ENCODE results near the gene DOCK2.
"Not testable (repeated sequence)": the region's sequence is repeated elsewhere in the genome, so short reads cannot be mapped to it uniquely, and the experiment has no call there.

The DOCK2 gene

GRCh38 chr5:169817031-169817430 lies 180.0 kb downstream of the DOCK2 start:
- DNase-seq (ENCODE audit: low read depth), result no peak

GRCh38 chr5:169826618-169827017 lies 189.5 kb downstream of the DOCK2 start:
- DNase-seq (ENCODE audit: low read depth), result no peak

- DNase-seq (ENCODE audit: low read depth), result no peak
Observed at GRCh38 chr5:169827769-169828168, 190.7 kb downstream of the DOCK2 start.

- DNase-seq (ENCODE audit: low read depth), result no peak
Observed at GRCh38 chr5:169828385-169828784, 191.3 kb downstream of the DOCK2 start.

GRCh38 chr5:169831331-169831730 lies 194.3 kb downstream of the DOCK2 start:
- DNase-seq (ENCODE audit: low read depth), result no peak

GRCh38 chr5:169832304-169832703 lies 195.2 kb downstream of the DOCK2 start:
- no peak for DNase-seq (ENCODE audit: low read depth)

GRCh38 chr5:169832845-169833244 lies 195.8 kb downstream of the DOCK2 start:
- no peak for DNase-seq (ENCODE audit: low read depth)

GRCh38 chr5:169833681-169834292 lies 196.7 kb downstream of the DOCK2 start:
- DNase-seq (ENCODE audit: low read depth), result not testable (repeated sequence)

GRCh38 chr5:169834540-169834939 lies 197.5 kb downstream of the DOCK2 start:
- DNase-seq (ENCODE audit: low read depth), result not testable (repeated sequence)

GRCh38 chr5:169836835-169837536 lies 199.9 kb downstream of the DOCK2 start:
- no peak for DNase-seq (ENCODE audit: low read depth)

- no peak for DNase-seq (ENCODE audit: low read depth)
Observed at GRCh38 chr5:169837686-169838085, 200.6 kb downstream of the DOCK2 start.

- no peak for DNase-seq (ENCODE audit: low read depth)
Observed at GRCh38 chr5:169838688-169839087, 201.6 kb downstream of the DOCK2 start.

GRCh38 chr5:169840405-169840804 lies 203.3 kb downstream of the DOCK2 start:
- no peak for DNase-seq (ENCODE audit: low read depth)

GRCh38 chr5:169842699-169843098 lies 205.6 kb downstream of the DOCK2 start:
- DNase-seq (ENCODE audit: low read depth), result no peak

- DNase-seq (ENCODE audit: low read depth), result no peak
Observed at GRCh38 chr5:169847519-169847918, 210.4 kb downstream of the DOCK2 start.

GRCh38 chr5:169848271-169848670 lies 211.2 kb downstream of the DOCK2 start:
- DNase-seq (ENCODE audit: low read depth), result no peak

GRCh38 chr5:169848792-169849191 lies 211.7 kb downstream of the DOCK2 start:
- DNase-seq (ENCODE audit: low read depth), result no peak

GRCh38 chr5:169850409-169850808 lies 213.3 kb downstream of the DOCK2 start:
- no peak for DNase-seq (ENCODE audit: low read depth)

GRCh38 chr5:169851321-169851850 lies 214.3 kb downstream of the DOCK2 start:
- DNase-seq (ENCODE audit: low read depth), result no peak

GRCh38 chr5:169856571-169856970 lies 219.5 kb downstream of the DOCK2 start:
- no peak for DNase-seq (ENCODE audit: low read depth)

- DNase-seq (ENCODE audit: low read depth), result no peak
Observed at GRCh38 chr5:169860585-169860984, 223.5 kb downstream of the DOCK2 start.

- DNase-seq (ENCODE audit: low read depth), result no peak
Observed at GRCh38 chr5:169861433-169861832, 224.4 kb downstream of the DOCK2 start.

GRCh38 chr5:169861934-169862333 lies 224.9 kb downstream of the DOCK2 start:
- no peak for DNase-seq (ENCODE audit: low read depth)

- DNase-seq (ENCODE audit: low read depth), result no peak
Observed at GRCh38 chr5:169862391-169862811, 225.3 kb downstream of the DOCK2 start.
